HG02642 (cell line): ENCODE results near the gene SMYD3.
"Not testable (repeated sequence)": the region's sequence is repeated elsewhere in the genome, so short reads cannot be mapped to it uniquely, and the experiment has no call there.

Source experiments
- ATAC-seq: cut with Tn5 transposase; IDR thresholded peaks from one replicate; pipeline ENCODE4 v1.9.1; 2021; ENCODE audit warnings: mild to moderate bottlenecking; ENCODE audit not compliant: unreplicated experiment, poor library complexity

The SMYD3 gene

GRCh38 chr1:245986404-245987218 is 520.5 kb downstream of the SMYD3 start:
- ATAC-seq = no peak

GRCh38 chr1:245984390-245985155 is 522.5 kb downstream of the SMYD3 start:
- ATAC-seq = no peak

- ATAC-seq = no peak
Observed at GRCh38 chr1:245983294-245983967, 523.6 kb downstream of the SMYD3 start.

GRCh38 chr1:245979589-245979988 is 527.5 kb downstream of the SMYD3 start:
- no peak for ATAC-seq

GRCh38 chr1:245978915-245979314 is 528.2 kb downstream of the SMYD3 start:
- no peak for ATAC-seq

- ATAC-seq = no peak
Observed at GRCh38 chr1:245972476-245972875, 534.6 kb downstream of the SMYD3 start.

- ATAC-seq = no peak
Observed at GRCh38 chr1:245971711-245972085, 535.4 kb downstream of the SMYD3 start.

- not testable (repeated sequence) for ATAC-seq
Observed at GRCh38 chr1:245971076-245971710, 535.9 kb downstream of the SMYD3 start.

- ATAC-seq = no peak
Observed at GRCh38 chr1:245969283-245969682, 537.8 kb downstream of the SMYD3 start.

- ATAC-seq = no peak
Observed at GRCh38 chr1:245968775-245969174, 538.3 kb downstream of the SMYD3 start.

- ATAC-seq = no peak
Observed at GRCh38 chr1:245965398-245965797, 541.7 kb downstream of the SMYD3 start.

GRCh38 chr1:245963649-245964048 is 543.4 kb downstream of the SMYD3 start:
- ATAC-seq = no peak

GRCh38 chr1:245962453-245962852 is 544.6 kb downstream of the SMYD3 start:
- ATAC-seq = no peak

- ATAC-seq = no peak
Observed at GRCh38 chr1:245961137-245961540, 545.9 kb downstream of the SMYD3 start.

GRCh38 chr1:245960171-245960570 is 546.9 kb downstream of the SMYD3 start:
- ATAC-seq = no peak

- no peak for ATAC-seq
Observed at GRCh38 chr1:245958016-245958415, 549.1 kb downstream of the SMYD3 start.

- ATAC-seq = no peak
Observed at GRCh38 chr1:245957427-245957826, 549.7 kb downstream of the SMYD3 start.

GRCh38 chr1:245956225-245956624 is 550.9 kb downstream of the SMYD3 start:
- no peak for ATAC-seq

- ATAC-seq = peak; percentile 55
Observed at GRCh38 chr1:245953876-245954660, 553.0 kb downstream of the SMYD3 start.
